Measurements from ENCODE around the gene ARV1.

- no peak for TF ChIP-seq CTCF (IDR thresholded peaks at IDR 0.05)
- TF ChIP-seq EP300 (IDR thresholded peaks at IDR 0.05), result no peak
- TF ChIP-seq POLR2A (IDR thresholded peaks at IDR 0.05), result no peak
- TF ChIP-seq POLR2AphosphoS5 (IDR thresholded peaks at IDR 0.05), result no peak
These were observed 42.4 kb upstream of the ARV1 start for GRCh38 chr1:230936475-230936874.
